Measurements from ENCODE around the gene PVALB. TPM values are rescaled to one million over a fixed set of nuclear protein-coding genes. Genes with fewer than 3 reads are reported as not detected.
A peak's percentile ranks its signal among the peaks of the same experiment; 100 is the strongest.

PVALB gene
- polyA plus RNA-seq, 4 donors = 3.7 to 10.6 (median 7.1) TPM

DNA sequence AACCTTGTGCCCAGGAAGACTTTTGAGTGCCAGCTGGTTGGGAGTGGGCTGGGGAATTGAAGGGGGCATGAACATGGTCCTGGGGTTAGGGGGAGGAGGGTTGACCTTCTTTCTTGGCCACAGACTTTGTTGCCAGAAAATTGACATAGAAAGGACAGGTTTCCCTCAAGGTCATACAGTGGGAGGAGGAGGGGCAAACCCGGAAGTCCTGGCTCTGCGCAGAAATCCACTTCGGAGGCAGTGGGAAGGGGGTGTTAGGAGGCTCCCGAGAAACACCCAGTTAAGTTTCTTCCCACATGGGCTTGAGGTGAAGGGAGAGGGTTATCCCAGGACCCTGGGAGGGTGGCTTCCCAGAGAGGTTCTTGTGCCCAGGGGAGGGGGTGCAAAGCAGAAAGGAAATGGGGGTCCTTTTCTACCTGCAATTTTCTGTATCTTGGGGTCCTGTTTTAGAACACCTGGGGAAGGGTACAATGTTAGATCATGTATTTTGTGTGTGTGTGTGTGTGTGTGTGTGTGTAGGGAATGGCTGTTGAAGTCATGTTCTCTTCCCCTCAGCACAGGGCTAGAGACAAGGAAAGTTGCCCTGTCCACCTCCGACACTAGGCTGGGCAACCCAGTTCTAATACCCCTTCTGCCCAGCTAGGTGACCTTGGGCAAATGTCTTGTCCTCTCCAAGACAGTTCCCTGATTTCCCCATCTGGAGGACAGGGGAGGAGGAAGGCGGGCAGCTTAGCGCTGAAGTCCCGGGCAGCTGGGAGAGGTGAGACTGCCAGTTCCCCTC, 1.1 kb downstream of the PVALB start:
- DNase-seq (ENCODE audit: low read depth in 4 of 4, low spot score in 2 of 4) = no peak

DNA sequence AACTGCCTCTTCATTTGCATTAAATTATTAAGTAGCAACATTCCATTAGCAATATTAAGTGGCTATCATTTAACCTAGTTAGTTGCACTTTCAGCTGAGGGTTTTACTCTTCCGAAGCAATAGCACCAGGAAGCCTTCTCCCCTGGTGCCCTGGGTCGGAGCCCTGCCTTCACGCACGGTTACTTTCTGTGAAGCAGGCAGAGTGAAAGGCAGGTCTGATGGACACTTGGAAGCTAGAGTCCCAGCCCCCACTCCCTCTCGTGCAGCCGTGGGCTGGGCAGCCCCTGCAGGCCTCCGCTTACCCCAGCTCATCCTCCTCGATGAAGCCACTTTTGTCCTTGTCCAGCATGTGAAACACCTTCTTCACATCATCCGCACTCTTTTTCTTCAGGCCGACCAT, 2.0 kb downstream of the PVALB start:
- DNase-seq (ENCODE audit: low read depth in 4 of 4, low spot score in 2 of 4) = no peak

DNA sequence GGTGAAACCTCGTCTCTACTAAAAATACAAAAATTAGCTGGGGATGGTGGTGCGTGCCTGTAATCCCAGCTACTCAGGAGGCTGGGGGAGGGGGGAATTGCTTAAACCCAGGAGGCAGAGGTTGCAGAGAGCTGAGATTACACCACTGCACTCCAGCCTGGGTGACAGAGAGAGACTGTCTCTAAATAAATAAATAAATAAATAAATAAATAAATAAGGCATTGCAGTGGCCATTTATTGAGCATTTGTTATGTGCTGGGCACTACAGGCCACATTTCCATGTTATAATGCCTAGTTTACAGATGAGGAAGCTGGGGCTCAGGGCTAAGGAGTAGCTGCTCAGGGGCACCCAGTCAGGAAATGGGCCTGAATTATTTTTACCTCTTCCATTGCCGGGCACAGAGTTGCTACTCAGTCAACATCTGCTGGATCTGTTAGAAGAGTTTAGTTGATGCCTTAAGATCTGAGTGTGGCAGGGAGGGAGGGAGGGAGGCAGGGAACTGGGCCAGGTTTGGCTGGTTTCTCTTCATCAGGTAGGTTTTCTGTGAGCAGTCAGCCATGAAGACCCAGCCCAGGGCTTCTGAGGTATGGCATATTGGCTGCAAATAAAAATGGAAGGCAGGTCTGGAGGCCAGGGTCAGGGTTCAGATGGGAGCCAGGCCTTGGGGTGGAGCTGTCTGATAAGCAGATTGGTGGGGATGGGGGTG, 5.6 kb downstream of the PVALB start:
- DNase-seq (ENCODE audit: low read depth in 4 of 4, low spot score in 2 of 4) = no peak

DNA sequence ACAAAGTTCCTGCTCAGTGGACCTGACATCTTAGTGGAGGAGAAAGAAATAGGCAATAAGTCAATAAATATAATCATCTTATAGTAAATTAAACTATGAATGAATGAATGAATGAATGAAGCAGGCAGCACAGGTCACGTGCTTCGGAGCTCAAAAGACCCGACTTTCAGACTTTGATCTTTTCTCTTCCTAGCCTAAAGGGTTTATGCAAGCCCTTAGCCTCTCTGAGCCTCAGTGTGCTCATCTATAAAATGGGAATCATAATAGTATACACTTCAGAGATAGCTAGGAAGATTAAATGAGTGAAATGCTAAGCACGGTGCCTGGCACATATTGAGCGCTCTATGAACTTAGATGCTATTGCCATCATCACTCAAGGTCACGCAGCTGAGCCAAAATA, 7.5 kb downstream of the PVALB start:
- no peak for DNase-seq (ENCODE audit: low read depth in 4 of 4, low spot score in 2 of 4)

DNA sequence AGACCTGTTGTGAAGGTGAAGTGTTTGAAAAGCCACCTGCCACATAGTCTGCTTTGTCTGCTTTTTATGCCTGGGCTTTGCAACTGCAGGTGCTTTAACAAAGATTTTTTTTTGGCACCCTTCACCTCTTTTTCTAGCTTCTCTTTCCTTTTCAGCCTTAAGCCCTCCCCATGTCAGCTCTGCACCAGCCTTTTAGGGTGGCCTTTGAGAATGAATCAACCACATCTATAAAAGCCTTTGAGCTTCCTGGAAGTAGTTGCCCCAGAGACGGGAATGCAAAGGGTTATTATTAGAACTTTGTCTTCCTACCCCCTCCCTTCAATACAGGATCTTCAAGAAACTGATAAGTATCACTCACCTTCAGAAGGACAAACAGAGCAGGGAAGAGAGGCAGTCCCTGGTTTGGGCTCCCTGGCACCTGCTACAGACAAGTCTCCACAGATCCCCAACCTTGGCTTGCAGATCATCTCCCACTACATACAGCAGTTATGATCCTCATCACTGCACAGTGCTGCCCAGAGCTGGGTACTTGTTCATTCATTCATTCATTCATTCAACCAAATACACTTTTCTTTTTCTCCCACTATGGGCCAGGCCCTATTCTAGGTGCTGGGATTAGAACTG, 8.0 kb downstream of the PVALB start:
- no peak for DNase-seq (ENCODE audit: low read depth in 4 of 4, low spot score in 2 of 4)

DNA sequence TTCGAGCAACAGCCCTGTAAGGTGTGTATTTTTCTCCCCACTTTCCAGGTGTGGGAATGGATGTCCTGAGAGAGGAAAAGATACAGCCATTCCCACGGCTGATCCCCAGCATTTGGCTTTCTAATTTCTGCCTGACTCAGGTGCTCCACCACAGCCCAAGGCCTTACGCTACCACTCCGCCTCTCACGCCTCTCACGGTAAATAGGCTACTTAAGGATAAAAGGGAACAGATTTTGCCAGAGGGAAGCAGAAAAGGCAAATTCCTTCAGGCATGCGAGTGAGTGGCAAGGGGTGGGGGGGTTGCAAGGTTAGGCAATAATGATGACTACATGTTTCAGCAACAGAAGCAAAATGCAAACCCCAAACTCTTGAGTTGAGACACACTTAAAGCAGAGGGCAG, 9.2 kb downstream of the PVALB start:
- no peak for DNase-seq (ENCODE audit: low read depth in 4 of 4, low spot score in 2 of 4)

DNA sequence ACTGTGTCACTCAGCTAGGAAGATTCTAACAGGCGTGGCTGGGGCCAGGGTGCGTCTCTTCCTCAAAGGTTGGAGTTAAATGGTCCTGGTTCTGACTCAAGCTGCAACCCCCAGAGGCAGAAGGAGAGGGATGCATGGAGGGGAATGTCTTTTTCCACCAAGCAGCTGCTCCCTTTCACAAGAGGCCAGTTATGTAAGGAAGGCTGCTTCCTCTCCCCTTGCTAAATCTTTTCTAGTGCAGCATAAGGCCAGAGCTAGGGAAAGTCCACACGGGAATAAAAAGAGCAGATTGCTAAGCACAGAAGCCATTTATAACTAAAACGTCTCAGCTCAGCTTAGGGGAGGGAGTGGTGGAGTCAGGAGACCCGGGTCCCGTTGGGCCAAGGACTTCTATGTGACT, 10.0 kb downstream of the PVALB start:
- DNase-seq (ENCODE audit: low read depth in 4 of 4, low spot score in 2 of 4) = no peak

DNA sequence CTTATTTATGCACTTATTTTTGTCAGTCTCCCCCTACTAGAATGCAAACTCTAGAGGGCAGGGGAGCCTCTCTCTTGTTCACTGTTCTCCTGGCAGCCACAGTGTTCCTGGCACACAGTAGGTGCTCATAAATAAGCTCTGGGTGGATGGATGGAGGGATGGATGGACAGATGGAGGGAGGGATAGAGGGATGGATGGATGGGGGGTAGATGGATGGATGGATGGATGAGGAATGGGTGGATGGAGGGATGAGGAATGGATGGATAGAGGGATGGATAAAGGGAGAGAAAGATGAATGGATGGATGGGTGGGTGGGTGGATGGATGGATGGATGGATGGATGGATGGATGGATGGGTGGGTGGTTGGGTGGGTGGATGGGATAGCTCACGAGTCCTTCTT, 13.5 kb downstream of the PVALB start:
- no peak for DNase-seq (ENCODE audit: low read depth in 4 of 4, low spot score in 2 of 4)

DNA sequence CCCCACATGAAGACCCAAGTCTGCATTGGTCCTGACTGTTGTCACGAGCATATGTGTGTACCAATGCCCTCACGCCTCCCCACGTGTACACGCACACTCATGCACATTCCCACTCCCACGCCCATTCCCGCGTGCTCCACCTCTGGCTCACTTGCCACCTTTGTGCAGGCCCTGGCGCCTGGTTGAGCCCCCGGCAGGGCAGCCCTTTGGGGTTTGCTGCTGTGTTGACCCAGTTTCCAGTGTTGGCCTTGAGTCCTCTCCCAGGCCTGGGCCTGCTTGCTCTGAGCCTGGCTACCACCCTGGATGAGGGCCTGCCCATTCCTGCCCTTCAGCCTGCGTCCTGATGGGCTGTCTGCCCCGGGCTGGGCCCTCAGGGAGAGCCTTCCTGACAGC, 18.2 kb downstream of the PVALB start:
- DNase-seq (ENCODE audit: low read depth in 4 of 4, low spot score in 2 of 4) = no peak

DNA sequence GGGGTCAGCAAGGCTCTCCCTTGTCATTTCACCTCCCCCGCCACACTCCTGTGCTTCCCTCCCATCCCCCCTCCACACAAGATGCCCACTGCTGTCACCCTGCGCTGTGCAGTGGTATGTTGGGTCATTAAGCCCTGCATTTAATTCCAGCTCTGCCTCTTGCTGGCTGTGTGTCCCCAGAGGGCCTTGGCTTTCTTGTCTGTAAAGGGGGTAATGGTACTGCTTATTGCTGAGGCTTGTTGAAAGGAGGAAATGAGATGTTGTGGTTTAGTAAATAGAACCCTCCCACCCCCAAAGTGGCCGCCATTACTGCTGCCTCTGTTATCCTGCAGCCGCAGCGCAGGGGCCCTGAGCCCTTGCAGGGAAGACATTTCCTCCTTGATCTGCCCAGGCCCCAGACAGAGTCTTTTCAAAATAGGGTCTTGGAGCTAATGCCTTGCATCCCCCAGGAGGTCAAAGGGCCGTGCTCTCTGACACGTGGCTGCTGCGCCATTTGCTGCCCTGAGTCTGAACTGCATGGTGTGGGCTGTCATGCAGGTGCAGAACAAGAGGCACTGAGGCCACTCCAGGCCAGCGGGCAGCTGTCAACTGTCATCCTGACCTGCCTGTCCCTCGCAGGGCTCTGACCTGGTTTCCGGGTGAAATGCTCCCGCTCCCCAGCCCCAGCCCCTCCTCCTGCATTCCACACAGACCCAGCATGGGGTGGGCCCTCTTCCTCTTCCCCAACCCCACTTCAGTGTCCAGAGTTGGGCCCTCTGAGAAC, 18.7 kb downstream of the PVALB start:
- no peak for DNase-seq (ENCODE audit: low read depth in 4 of 4, low spot score in 2 of 4)

DNA sequence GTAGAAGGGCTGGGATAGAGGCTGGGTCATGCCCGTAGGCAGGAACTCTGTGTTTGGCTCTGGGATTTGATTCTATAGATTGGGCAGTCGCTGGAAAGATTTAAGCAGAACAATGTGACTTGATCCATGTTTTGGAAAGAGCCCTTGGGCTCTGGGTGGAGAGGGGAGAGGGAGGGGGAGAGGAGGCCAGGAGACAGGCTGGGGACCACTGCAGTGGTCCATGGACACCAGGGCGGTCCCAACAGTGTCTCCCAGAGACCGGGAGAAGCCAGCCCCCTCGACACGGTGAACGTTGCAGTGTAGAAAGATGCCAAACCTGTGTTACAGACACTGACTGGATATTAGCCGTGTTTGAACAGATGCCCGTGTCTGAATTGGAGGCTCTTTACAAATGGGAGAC, 19.5 kb downstream of the PVALB start:
- no peak for DNase-seq (ENCODE audit: low read depth in 4 of 4, low spot score in 2 of 4)

DNA sequence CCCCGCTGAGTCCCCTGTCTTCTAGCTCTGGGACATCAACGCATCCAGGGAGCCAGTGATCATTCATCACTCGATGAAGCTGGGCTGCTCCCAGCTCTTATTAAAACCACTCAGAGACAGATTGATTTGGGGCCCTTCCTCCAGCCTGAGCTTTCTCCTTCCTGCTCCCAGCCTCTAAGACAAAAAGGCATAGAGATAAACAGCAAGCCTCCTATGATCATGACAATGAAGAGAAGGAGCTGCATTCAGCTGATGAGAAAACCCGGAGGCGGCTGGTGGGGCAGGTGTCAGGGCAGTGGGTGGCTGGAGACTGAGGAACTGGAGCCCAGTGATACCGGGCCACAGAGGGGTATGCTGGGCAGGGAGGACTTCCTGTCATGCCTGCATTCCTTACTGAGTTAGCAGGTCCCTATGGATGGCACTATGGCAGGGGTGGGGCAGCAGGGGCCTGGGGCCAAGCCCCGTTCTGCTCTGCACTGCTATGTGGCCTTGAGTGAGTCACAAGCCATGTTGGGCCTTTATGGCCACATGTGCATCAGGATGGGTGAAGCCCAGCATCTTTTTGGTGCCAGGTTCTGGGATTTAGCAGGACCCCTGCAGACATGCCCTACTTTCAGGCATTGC, 20.2 kb downstream of the PVALB start:
- DNase-seq (ENCODE audit: low read depth in 4 of 4, low spot score in 2 of 4) = no peak

DNA sequence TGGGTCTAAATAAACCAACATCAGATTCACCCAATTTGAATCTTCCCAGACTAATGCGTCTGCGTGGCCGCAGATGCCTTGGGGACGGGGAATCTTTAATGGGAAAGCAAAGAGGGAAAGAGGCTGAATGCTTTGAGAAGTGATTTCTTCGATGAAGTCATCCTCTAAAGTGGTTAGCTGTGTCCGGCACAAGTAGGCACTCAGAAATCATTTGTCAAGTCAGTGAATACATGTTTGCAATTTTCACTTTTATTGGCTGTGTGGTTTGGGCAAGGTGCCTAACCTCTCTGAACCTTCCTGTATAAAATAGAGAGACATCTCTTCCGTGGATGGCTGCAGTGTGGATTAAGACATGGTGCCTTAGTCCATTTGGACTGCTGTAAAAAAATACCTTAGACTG, 21.2 kb downstream of the PVALB start:
- DNase-seq (ENCODE audit: low read depth in 4 of 4, low spot score in 2 of 4) = no peak

DNA sequence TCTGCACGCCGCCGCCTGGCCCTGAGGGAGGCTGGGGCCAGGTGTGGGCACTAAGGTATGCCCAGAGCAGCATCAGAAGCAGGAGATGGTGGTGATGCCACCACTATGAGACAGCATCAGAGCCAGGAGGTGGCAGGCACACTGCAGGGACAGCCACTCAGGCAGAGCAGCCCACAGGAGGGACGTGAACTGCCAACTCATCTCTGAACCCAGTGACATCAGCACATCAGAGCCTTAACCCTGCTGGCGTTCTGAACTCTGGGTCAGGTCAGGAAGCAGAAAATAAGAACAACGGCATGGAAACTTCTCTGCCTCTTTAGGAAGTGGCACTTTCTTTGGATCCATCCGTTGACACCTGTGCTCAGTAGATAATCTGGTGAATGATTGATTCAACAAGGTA, 26.2 kb downstream of the PVALB start:
- DNase-seq (ENCODE audit: low read depth in 4 of 4, low spot score in 2 of 4) = no peak

DNA sequence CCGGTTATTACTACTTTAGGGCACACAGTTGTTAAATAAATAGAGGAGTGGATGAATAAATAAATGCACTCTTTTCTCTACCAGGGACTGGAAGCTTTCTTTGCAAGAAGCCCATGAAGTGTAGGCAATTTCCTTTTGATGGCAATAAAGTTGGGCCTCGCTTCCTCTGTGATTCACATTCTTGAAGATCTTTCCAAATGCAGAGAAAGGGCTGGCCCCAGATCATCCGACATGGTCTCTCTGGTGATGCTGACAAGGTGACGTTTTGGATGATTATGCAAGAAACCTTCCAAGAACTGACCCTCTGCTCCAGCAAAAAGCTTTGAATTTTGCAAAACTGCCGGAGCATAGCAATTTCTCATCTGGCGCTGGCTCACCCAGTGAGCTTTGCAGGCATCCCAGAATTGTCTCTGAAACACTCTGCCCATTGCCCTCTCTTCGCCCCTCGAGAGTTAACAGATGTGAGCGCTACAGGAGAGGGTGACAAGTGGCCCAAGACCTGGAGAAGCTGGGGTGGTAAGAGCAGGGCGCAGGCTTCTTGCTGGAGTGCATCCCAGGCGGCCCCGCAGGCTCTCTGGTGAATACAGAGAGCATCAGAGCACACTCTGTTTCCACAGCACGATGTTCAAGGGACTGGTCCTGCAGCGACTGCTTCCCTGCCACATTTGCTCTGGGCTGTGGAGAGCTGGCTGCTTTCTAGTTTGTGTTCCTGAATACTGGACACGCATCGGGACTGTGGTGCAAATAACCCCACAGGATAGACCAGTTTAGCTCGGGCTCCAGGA, 29.4 kb downstream of the PVALB start:
- DNase-seq (ENCODE audit: low read depth in 4 of 4, low spot score in 2 of 4) = no peak

DNA sequence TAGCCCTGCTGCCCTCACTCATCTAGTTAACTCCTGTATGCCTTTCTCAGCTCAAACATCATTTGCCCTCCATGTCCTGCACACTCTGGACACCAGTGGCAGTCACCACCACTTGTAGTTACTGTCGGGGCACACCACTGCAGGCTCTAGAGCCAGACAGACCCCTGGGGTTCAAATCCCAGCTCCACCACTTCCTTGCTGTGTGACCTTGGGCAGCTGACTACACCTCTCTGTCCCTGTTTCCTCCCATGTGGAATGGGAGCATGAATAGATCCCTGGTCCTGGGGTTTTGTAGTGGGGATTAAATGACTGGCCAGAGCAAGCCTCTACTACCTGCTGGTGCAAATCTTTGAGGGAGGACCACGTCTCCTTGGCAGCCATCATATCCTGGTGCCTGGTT, 33.1 kb downstream of the PVALB start:
- no peak for DNase-seq (ENCODE audit: low read depth in 4 of 4, low spot score in 2 of 4)

DNA sequence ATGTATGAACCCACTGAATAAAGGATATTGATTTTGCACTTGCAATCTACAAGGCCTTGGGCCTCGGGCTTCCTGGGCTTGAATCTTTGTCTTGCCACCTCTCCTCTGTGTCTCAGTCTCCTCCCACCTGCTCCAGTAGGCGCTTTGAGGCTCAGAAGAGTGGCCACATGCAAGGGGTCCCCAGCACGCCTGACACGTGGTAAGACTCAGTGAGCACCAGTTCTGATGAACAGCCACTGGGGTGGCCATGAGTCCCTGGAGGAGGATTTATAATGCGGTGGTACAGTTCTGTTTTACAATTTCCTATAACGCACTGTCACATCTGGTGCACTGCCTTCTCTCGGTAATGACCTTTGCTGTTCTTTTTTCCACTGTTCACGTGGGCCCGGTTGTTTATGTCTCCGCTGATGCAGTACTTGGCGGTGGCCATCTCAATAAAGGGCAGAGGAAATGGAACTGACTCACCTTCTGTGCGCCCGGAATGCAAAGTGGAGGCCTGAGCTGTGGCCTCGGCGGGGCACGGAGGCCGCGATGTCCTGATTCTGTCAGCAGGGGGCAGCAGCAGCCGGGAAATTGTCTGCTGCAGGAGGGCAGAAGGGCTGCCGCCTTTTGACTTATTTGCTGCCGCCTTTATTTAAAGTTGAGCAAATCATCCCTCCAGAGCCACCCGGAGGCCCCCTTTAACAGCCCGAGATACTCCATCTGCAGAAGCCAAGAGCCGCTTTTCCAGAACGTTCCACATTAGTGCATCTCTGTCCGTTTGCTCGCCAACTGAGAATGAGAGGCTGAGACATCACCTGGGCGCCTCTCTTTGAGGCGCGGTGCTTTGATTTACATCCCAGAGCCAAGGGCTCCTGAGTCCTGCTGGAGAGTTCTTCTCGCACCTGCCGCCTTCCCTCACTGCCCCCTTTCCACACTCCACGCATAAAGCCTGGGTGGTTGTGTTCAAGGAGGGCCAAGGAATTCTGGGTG, 34.9 kb downstream of the PVALB start:
- no peak for DNase-seq (ENCODE audit: low read depth in 4 of 4, low spot score in 2 of 4)

DNA sequence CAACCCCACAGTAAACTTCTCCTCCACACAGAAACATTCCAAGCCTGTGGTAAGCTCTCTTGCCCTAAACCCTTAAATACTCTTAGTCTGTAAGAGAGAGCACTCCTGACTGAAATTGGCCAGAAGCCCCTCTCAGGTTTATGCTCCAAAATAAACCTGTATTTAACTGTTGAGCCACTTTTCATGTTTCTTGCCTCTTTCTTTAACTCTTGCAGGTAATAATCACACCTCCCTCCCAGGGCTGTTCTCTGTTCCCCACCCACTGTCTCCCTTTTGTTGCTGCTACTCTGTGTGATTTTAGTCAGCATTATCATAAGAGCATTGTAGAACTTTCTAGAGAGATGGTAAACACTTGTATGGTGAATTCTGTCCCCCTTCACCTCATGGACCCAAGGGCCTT, 38.8 kb downstream of the PVALB start:
- no peak for DNase-seq (ENCODE audit: low read depth in 4 of 4, low spot score in 2 of 4)

DNA sequence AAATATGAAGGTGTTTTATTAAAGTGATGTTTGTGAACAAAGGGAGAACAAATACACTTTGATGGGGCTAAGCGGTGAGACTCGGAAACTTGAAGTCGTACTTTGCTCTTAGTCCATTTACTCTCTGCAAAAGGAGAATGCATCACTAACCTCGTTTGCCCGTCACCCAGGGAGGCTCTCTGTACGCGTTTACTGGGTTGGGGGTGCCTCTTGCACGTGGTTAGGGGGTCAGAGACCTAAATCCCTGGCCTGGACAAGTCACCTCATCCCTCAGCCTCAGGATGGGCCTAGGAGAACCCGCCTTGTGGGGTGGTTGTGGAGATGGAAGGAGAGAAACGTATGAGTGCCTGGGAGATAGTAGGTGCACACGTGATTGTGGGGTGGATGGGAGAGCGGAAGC, 40.1 kb downstream of the PVALB start:
- DNase-seq (ENCODE audit: low read depth in 4 of 4, low spot score in 2 of 4) = peak in 1 of 4 donors; percentile 17
